PFSK-1 (cell line): ENCODE measurements around the gene MESD.

Source experiments
- POLR2AphosphoS5 ChIP-seq: IDR thresholded peaks from 2 replicates; pipeline ENCODE4 v1.6.1; 2012; ENCODE audit warnings: low read depth, mild to moderate bottlenecking, control low read depth, low read length, moderate library complexity
- TF ChIP-seq, protein P1 (sequence below), 2 experiments: IDR thresholded peaks; 2 replicates each; pipeline versions ENCODE4 v1.6.1 to v1.8.0; 2011 to 2012; ENCODE audit warnings: low read depth in 2 of 2, low read length in 2 of 2, control low read depth in 1 of 2, inconsistent platforms in 1 of 2, mild to moderate bottlenecking in 1 of 2, moderate library complexity in 1 of 2; ENCODE audit not compliant: insufficient read depth in 1 of 2

- no peak for TF ChIP-seq POLR2AphosphoS5
- TF ChIP-seq, protein P1, sequence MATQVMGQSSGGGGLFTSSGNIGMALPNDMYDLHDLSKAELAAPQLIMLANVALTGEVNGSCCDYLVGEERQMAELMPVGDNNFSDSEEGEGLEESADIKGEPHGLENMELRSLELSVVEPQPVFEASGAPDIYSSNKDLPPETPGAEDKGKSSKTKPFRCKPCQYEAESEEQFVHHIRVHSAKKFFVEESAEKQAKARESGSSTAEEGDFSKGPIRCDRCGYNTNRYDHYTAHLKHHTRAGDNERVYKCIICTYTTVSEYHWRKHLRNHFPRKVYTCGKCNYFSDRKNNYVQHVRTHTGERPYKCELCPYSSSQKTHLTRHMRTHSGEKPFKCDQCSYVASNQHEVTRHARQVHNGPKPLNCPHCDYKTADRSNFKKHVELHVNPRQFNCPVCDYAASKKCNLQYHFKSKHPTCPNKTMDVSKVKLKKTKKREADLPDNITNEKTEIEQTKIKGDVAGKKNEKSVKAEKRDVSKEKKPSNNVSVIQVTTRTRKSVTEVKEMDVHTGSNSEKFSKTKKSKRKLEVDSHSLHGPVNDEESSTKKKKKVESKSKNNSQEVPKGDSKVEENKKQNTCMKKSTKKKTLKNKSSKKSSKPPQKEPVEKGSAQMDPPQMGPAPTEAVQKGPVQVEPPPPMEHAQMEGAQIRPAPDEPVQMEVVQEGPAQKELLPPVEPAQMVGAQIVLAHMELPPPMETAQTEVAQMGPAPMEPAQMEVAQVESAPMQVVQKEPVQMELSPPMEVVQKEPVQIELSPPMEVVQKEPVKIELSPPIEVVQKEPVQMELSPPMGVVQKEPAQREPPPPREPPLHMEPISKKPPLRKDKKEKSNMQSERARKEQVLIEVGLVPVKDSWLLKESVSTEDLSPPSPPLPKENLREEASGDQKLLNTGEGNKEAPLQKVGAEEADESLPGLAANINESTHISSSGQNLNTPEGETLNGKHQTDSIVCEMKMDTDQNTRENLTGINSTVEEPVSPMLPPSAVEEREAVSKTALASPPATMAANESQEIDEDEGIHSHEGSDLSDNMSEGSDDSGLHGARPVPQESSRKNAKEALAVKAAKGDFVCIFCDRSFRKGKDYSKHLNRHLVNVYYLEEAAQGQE (IDR thresholded peaks at IDR 0.05; ENCODE audit: insufficient read depth in 1 of 2, low read depth in 2 of 2, low read length in 2 of 2): no peak
Observed at GRCh38 chr15:80937718-80938117, 51.9 kb downstream of the MESD start.
